NB4 (cell line): Measurements from ENCODE around the gene BCL2.

Experiments
- CTCF ChIP-seq: IDR thresholded peaks from one replicate; pipeline ENCODE4 v1.5.1; 2012; ENCODE audit warnings: low read depth, low read length
- POLR2A ChIP-seq: IDR thresholded peaks from 2 replicates; pipeline ENCODE4 v1.6.1; 2011; ENCODE audit warnings: mild to moderate bottlenecking; ENCODE audit not compliant: insufficient read length; ENCODE audit errors: extremely low read depth

- no peak for TF ChIP-seq CTCF
- no peak for TF ChIP-seq POLR2A
These were observed 633 bp downstream of the BCL2 start for GRCh38 chr18:63318889-63319382.
